OCI-LY1 (cell line): ENCODE results near the gene ADK.

Source experiments
- H2AFZ ChIP-seq: fragments of 200-600 bp; sonication (generic), shearing (Covaris generic); 2 replicates; pipeline ENCODE4 v1.6.0; 2014; ENCODE audit warnings: antibody characterized with exemption, mild to moderate bottlenecking, low read length
- H3F3A ChIP-seq: fragments of 200-600 bp; sonication (generic), shearing (Covaris generic); 2 replicates; pipeline ENCODE4 v1.6.0; 2014; ENCODE audit warnings: mild to moderate bottlenecking, antibody characterized with exemption, low read length, moderate library complexity; ENCODE audit not compliant: insufficient read depth
- H3K27ac ChIP-seq: fragments of 200-600 bp; sonication (generic); 2 replicates; pipeline ENCODE4 v1.5.1; 2014; ENCODE audit warnings: low read length, mixed run types, mild to moderate bottlenecking, low read depth; ENCODE audit not compliant: poor library complexity, severe bottlenecking
- H3K27me3 ChIP-seq: fragments of 200-600 bp; sonication (generic); 2 replicates; pipeline ENCODE4 v1.6.0; 2014; ENCODE audit warnings: antibody characterized with exemption, mild to moderate bottlenecking, low read length, moderate library complexity; ENCODE audit not compliant: insufficient read depth
- H3K36me3 ChIP-seq: fragments of 200-600 bp; sonication (generic); 2 replicates; pipeline ENCODE4 v1.6.1; 2014; ENCODE audit warnings: mild to moderate bottlenecking, antibody characterized with exemption, low read length, moderate library complexity, mixed read lengths; ENCODE audit not compliant: insufficient read depth
- H3K4me1 ChIP-seq: fragments of 200-600 bp; sonication (generic); 2 replicates; pipeline ENCODE4 v1.5.1; 2014; ENCODE audit warnings: mild to moderate bottlenecking, low read length, moderate library complexity; ENCODE audit not compliant: insufficient read depth, severe bottlenecking
- H3K4me2 ChIP-seq: fragments of 200-600 bp; sonication (generic), shearing (Covaris generic); 2 replicates; pipeline ENCODE4 v1.6.1; 2014; ENCODE audit warnings: low read length
- H3K4me3 ChIP-seq: fragments of 200-600 bp; sonication (generic); 2 replicates; pipeline ENCODE4 v1.5.1; 2014; ENCODE audit warnings: low read length, low read depth, mild to moderate bottlenecking, mixed read lengths; ENCODE audit not compliant: poor library complexity, severe bottlenecking
- H3K79me2 ChIP-seq: fragments of 200-600 bp; shearing (Covaris generic); 2 replicates; pipeline ENCODE4 v1.6.1; 2016; ENCODE audit warnings: mixed run types, low read length, mixed read lengths; ENCODE audit not compliant: insufficient read depth
- H3K9ac ChIP-seq: fragments of 200-600 bp; sonication (generic), shearing (Covaris generic); 2 replicates; pipeline ENCODE4 v1.6.1; 2014; ENCODE audit warnings: mild to moderate bottlenecking, low read length, mixed read lengths
- H3K9me2 ChIP-seq: fragments of 200-600 bp; sonication (generic), shearing (Covaris generic); 2 replicates; pipeline ENCODE4 v1.6.1; 2014; ENCODE audit warnings: low read depth, mild to moderate bottlenecking, low read length, mixed read lengths
- H3K9me3 ChIP-seq: fragments of 200-600 bp; shearing (Covaris generic); 2 replicates; pipeline ENCODE4 v1.6.1; 2014; ENCODE audit warnings: low read length, mixed read lengths
- H4K20me1 ChIP-seq: fragments of 200-600 bp; sonication (generic), shearing (Covaris generic); 2 replicates; pipeline ENCODE4 v1.6.0; 2016; ENCODE audit warnings: mild to moderate bottlenecking, low read length; ENCODE audit not compliant: insufficient read depth
- EZH2 ChIP-seq: fragments of 200-600 bp; sonication (generic), shearing (Covaris generic); IDR thresholded peaks from 2 replicates; pipeline ENCODE4 v1.8.0; 2017; ENCODE audit warnings: borderline replicate concordance, mixed run types, mild to moderate bottlenecking, antibody characterized with exemption, low read length, moderate library complexity, mixed read lengths
- TF ChIP-seq, protein P1 (sequence below): fragments of 200-600 bp; sonication (generic), shearing (Covaris generic); IDR thresholded peaks from 2 replicates; pipeline ENCODE4 v1.5.1; 2017; ENCODE audit warnings: mild to moderate bottlenecking, antibody characterized with exemption, low read length, moderate library complexity, mixed read lengths

Gene ADK

DNA sequence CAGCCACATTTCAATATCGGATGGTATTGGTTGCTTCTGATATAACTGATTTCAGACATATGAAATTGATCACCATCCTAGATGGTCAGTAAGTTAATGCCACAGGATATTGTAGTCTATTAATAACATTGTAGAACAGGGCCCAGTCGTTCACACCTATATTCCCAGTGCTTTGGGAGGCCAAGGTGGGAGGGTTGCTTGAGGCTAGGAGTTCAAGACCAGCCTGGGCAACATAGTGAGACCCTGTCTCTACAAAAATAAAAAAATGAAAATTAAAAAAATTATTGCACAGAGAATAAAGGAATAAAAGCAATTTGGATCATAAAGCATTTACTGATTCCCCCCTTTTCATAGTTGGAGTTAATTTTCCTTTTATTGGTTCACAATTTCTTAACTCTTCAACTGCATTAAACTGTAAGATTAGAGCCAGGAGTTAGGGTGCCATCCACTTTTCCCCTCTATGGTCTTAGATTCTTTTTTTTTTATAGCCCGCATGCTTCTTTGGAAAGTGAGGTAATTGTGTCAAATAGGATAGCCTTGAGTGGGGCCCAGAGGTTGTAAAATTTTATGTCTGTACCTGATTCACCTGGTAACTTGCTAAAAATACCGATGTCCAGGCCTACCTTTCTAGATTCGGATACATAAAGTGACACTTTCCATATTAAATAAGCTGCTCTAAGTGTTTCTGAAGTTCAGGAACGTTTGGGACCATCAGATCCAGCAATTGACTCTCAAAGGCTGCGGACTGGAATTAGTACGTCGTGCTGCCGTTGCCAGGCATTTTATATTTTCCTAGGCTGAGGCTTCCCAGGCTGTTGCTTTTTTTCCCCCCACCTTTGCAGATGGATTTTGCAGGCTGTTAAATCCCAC lies 24.7 kb downstream of the ADK start:
- TF ChIP-seq, protein P1, sequence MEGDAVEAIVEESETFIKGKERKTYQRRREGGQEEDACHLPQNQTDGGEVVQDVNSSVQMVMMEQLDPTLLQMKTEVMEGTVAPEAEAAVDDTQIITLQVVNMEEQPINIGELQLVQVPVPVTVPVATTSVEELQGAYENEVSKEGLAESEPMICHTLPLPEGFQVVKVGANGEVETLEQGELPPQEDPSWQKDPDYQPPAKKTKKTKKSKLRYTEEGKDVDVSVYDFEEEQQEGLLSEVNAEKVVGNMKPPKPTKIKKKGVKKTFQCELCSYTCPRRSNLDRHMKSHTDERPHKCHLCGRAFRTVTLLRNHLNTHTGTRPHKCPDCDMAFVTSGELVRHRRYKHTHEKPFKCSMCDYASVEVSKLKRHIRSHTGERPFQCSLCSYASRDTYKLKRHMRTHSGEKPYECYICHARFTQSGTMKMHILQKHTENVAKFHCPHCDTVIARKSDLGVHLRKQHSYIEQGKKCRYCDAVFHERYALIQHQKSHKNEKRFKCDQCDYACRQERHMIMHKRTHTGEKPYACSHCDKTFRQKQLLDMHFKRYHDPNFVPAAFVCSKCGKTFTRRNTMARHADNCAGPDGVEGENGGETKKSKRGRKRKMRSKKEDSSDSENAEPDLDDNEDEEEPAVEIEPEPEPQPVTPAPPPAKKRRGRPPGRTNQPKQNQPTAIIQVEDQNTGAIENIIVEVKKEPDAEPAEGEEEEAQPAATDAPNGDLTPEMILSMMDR: no peak
- TF ChIP-seq EZH2: no peak
- H3F3A ChIP-seq: 0 out of 2 replicates have a peak, but pooled peaks cover 4% of the 10 kb centered on the region
- H3K27me3 ChIP-seq: no peaks in the 10 kb centered on the region
- peak overlapping the region; percentile 74 for H3K4me2 ChIP-seq
- peaks cover 20% of the 10 kb centered on the region for H3K4me1 ChIP-seq
- H3K36me3 ChIP-seq: no peaks in the 10 kb centered on the region; the same call in 1 of the 2 replicates
- H2AFZ ChIP-seq: peak overlapping the region; percentile 84
- H3K9ac ChIP-seq: peak overlapping the region; percentile 96
- H3K9me3 ChIP-seq: no peaks in the 10 kb centered on the region
- H4K20me1 ChIP-seq: no peaks in the 10 kb centered on the region
- no peaks in the 10 kb centered on the region for H3K9me2 ChIP-seq
- H3K79me2 ChIP-seq: peaks cover 32% of the 10 kb centered on the region
- H3K27ac ChIP-seq: peak overlapping the region; percentile 74
- peak overlapping the region; percentile 93 for H3K4me3 ChIP-seq

DNA sequence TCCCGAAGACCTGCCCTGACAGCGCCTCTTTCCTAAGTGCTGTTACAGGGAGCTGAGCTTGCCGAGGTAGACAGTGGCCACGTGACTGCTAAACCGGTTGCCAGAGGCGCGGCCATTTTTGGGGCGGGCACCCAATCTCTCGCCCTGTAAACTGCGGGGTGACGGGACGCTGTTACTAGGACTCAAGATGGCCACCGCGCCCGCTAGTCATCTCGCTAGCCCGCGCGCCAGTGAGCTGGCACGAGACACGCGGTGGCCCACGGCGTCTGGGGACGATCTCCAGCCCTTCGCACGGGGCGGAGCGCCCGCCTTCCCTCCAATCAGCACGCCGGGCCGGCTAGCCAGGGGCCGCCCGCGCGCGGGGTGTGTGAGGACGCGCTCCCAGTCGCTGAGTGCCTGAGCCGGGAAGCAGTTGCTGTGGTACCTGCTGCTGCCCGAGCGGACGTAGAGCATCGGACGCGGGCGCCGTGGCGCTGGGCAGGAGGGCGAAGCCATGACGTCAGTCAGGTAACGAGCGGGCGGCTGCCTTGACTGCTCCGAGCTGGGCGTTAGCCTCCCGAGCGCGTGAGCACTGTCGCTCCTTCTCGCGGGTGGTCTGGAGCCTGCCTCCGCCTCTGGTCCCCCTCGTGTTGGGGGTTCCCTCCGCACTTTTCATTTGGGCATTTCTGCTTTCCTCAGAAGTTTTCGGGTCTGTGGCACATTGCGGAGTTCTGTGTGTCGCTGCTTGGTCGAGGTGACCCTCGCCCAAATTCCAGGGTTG lies 25.5 kb downstream of the ADK start:
- Histone ChIP-seq H3K27me3 (no peaks in the 10 kb centered on the region), H3K36me3 (no peaks in the 10 kb centered on the region; the same call in 1 of the 2 replicates), H3K79me2 (peaks cover 40% of the 10 kb centered on the region), H3K27ac (peak overlapping the region; percentile 74), H4K20me1 (no peaks in the 10 kb centered on the region), H3K4me2 (peak overlapping the region; percentile 74), H3K9me2 (no peaks in the 10 kb centered on the region), H3K4me3 (peak overlapping the region; percentile 93), H3F3A (0 out of 2 replicates have a peak, but pooled peaks cover 4% of the 10 kb centered on the region), H2AFZ (peak overlapping the region; percentile 84), H3K9ac (peak overlapping the region; percentile 96), H3K4me1 (peaks cover 22% of the 10 kb centered on the region), H3K9me3 (no peaks in the 10 kb centered on the region)
- TF ChIP-seq, protein P1: no peak
- no peak for TF ChIP-seq EZH2

DNA sequence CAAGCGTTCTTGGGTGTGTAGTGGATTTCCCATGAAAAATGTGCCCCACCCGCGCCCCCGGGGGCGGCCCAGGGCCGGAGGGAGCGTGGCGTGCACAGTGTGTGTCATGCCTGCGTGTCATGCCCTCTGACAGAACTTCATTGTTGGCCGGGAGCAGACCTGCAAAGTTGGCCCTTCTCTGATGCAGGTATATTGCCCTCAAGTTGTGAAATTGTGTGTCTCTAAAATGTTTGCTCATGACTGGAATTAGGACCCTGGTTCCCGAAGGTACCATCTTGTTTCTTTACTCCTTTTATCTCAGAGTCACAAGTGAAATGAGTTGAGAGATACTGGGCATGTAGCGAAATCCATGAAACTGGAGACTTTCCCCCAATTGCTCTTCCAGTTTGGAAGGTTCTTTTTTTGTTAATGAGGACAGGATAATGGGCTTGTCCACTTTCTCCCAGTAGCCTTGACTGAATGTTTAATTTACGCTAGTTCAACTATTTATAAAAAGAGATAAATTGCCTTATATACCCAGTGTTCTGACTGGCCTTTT lies 26.2 kb downstream of the ADK start:
- Histone ChIP-seq H3K9me2 (no peaks in the 10 kb centered on the region), H3K4me2 (peak overlapping the region; percentile 74), H3K27me3 (no peaks in the 10 kb centered on the region), H3K4me3 (peak overlapping the region; percentile 93), H3K9ac (peak overlapping the region; percentile 96), H3F3A (0 out of 2 replicates have a peak, but pooled peaks cover 4% of the 10 kb centered on the region), H2AFZ (peak overlapping the region; percentile 38; the same call in 1 of the 2 replicates), H3K36me3 (no peaks in the 10 kb centered on the region; the same call in 1 of the 2 replicates), H4K20me1 (no peaks in the 10 kb centered on the region), H3K9me3 (no peaks in the 10 kb centered on the region), H3K27ac (peak overlapping the region; percentile 74), H3K79me2 (peaks cover 45% of the 10 kb centered on the region), H3K4me1 (peaks cover 26% of the 10 kb centered on the region)
- TF ChIP-seq, protein P1: no peak
- no peak for TF ChIP-seq EZH2
